Heart left ventricle (tissue), 13 donors: ENCODE measurements around the gene ARF6.

ENCODE experiments used
- POLR2A ChIP-seq, 2 donors: fragments of 450-650 bp; IDR thresholded peaks; one replicate each; pipeline ENCODE4 v1.6.1; 2017; ENCODE audit warnings: antibody characterized with exemption in 2 of 2, mild to moderate bottlenecking in 2 of 2, moderate library complexity in 2 of 2
- TF ChIP-seq, protein P1 (sequence below), 12 donors: fragments of 200-600 bp; sonication (generic) in 4 of 12; IDR thresholded peaks; one replicate each; pipeline versions ENCODE4 v1.5.0 to v1.8.0; 2018 to 2022; ENCODE audit warnings: antibody characterized with exemption in 12 of 12, mild to moderate bottlenecking in 5 of 12
- donor health status: ischemic (EF 13 %, LVEDD 7.1; RV severe dilation, severe dysfunction).
- donor health status: DM: no; HTN: yes; CAD: no.
- donor health status: DM: no; HTN: no; CAD: no.
- donor health status: ischemic (EF 25% LVEDD 6.9; RV normal size, moderate dysfunction).
- donor health status: ischemic (EF 25% LVEDD 5.7; RV mildly dilated, moderate dysfunction).
- donor health status: ischemic (EF 35%, LVEDD 5.7; RV mildly dilated, moderate dysfunction).
- donor health status: nonischemic (EF 11% LVEDD 7.7; RV severe dilation, severe dysfunction).
- donor health status: DM: yes; HTN: yes; CAD: no.
- donor health status: PGD.
- donor health status: ischemic (EF 29% LVEDD 5.4; RV normal size, mild dysfunction).
- donor health status: nonischemic (EF 23%, LVEDD 6.1; RV moderate dilation, normal function).

GRCh38 chr14:49861699-49862088 lies 31.2 kb upstream of the ARF6 start:
- peak in 1 of 2 donors; percentile 11 for TF ChIP-seq POLR2A (IDR thresholded peaks at IDR 0.05)
- TF ChIP-seq, protein P1, sequence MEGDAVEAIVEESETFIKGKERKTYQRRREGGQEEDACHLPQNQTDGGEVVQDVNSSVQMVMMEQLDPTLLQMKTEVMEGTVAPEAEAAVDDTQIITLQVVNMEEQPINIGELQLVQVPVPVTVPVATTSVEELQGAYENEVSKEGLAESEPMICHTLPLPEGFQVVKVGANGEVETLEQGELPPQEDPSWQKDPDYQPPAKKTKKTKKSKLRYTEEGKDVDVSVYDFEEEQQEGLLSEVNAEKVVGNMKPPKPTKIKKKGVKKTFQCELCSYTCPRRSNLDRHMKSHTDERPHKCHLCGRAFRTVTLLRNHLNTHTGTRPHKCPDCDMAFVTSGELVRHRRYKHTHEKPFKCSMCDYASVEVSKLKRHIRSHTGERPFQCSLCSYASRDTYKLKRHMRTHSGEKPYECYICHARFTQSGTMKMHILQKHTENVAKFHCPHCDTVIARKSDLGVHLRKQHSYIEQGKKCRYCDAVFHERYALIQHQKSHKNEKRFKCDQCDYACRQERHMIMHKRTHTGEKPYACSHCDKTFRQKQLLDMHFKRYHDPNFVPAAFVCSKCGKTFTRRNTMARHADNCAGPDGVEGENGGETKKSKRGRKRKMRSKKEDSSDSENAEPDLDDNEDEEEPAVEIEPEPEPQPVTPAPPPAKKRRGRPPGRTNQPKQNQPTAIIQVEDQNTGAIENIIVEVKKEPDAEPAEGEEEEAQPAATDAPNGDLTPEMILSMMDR (IDR thresholded peaks at IDR 0.05), result no peak
